ENCODE measurements around the gene ZPR1.

DNA sequence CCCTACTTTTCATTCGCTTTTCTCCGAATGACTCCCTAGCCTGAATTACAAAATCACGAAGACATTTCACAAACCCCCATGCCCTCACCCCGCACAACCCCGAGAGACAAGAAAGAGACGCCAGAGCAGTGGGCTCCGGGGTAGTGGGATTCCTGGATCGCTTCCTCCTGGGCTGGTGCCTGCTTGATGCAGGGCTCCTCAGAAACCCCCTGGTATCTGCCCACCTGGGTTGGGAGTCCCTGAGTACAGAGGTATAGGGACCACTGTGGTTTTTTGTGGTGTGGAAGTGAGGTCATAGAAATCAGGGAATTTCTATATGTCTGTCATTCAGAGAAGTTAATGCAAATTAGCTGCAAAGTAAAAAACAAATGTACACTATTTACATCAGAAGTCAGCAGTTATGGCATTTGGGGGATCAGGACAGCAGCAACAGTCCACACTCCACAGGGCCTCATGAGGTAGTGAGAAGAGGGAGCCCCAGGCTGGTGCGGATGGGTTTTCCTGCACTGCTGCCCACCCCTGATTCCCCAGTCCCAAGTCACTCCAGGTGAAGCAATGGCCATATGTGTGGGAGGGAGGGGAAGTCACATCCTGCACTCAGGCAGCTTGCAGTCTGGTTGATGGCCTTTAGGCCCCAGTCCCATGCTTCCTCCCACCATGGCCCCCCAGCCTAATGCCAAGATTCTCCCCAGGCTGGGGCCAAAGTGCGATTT lies 54.6 kb downstream of the ZPR1 start:
- TF ChIP-seq POLR2A (IDR thresholded peaks at IDR 0.05; ENCODE audit: low read depth, low read length) (no peak), RFX5 (IDR thresholded peaks at IDR 0.05; ENCODE audit: low read depth, low read length) (no peak), FOS (IDR thresholded peaks at IDR 0.05; ENCODE audit: low read depth, low read length) (no peak), RCOR1 (IDR thresholded peaks at IDR 0.05; ENCODE audit: insufficient replicate concordance, low read length) (no peak), NFE2L2 (IDR thresholded peaks at IDR 0.05; ENCODE audit: low read depth, low read length) (no peak), CEBPB (IDR thresholded peaks at IDR 0.05; ENCODE audit: low read depth, low read length) (no peak), RAD21 (IDR thresholded peaks at IDR 0.05; ENCODE audit: low read length) (no peak), MAFK (IDR thresholded peaks at IDR 0.05; ENCODE audit: low read depth, low read length) (no peak)
- TF ChIP-seq, protein P1, sequence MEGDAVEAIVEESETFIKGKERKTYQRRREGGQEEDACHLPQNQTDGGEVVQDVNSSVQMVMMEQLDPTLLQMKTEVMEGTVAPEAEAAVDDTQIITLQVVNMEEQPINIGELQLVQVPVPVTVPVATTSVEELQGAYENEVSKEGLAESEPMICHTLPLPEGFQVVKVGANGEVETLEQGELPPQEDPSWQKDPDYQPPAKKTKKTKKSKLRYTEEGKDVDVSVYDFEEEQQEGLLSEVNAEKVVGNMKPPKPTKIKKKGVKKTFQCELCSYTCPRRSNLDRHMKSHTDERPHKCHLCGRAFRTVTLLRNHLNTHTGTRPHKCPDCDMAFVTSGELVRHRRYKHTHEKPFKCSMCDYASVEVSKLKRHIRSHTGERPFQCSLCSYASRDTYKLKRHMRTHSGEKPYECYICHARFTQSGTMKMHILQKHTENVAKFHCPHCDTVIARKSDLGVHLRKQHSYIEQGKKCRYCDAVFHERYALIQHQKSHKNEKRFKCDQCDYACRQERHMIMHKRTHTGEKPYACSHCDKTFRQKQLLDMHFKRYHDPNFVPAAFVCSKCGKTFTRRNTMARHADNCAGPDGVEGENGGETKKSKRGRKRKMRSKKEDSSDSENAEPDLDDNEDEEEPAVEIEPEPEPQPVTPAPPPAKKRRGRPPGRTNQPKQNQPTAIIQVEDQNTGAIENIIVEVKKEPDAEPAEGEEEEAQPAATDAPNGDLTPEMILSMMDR (conservative IDR thresholded peaks at IDR 0.05; ENCODE audit: low read depth, low read length), result no peak
- TF ChIP-seq, protein P2, sequence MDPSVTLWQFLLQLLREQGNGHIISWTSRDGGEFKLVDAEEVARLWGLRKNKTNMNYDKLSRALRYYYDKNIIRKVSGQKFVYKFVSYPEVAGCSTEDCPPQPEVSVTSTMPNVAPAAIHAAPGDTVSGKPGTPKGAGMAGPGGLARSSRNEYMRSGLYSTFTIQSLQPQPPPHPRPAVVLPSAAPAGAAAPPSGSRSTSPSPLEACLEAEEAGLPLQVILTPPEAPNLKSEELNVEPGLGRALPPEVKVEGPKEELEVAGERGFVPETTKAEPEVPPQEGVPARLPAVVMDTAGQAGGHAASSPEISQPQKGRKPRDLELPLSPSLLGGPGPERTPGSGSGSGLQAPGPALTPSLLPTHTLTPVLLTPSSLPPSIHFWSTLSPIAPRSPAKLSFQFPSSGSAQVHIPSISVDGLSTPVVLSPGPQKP (IDR thresholded peaks at IDR 0.05; ENCODE audit: borderline replicate concordance, low read depth, low read length), result no peak
- TF ChIP-seq, protein P3, sequence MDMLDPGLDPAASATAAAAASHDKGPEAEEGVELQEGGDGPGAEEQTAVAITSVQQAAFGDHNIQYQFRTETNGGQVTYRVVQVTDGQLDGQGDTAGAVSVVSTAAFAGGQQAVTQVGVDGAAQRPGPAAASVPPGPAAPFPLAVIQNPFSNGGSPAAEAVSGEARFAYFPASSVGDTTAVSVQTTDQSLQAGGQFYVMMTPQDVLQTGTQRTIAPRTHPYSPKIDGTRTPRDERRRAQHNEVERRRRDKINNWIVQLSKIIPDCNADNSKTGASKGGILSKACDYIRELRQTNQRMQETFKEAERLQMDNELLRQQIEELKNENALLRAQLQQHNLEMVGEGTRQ (IDR thresholded peaks at IDR 0.05; ENCODE audit: low read depth, low read length), result no peak
